ENCODE measurements around the gene LMF1. TPM values are rescaled to one million over a fixed set of nuclear protein-coding genes. Genes with fewer than 3 reads are reported as not detected.

The LMF1 gene
- total RNA-seq, 1 donor: 29.4 TPM

GRCh38 chr16:991345-991744 lies 20.6 kb upstream of the LMF1 start:
- H3K4me3 ChIP-seq (ENCODE audit: low read depth, low read length): no peak overlapping the region
- TF ChIP-seq CTCF (IDR thresholded peaks at IDR 0.05; ENCODE audit: insufficient read depth, low read length): no peak
- DNase-seq (ENCODE audit: low read depth): no peak

- no peak for TF ChIP-seq CTCF (IDR thresholded peaks at IDR 0.05; ENCODE audit: insufficient read depth, low read length)
- no peak for DNase-seq (ENCODE audit: low read depth)
These were observed 19.9 kb upstream of the LMF1 start for GRCh38 chr16:990516-991291.

GRCh38 chr16:989354-989814 lies 18.6 kb upstream of the LMF1 start:
- TF ChIP-seq CTCF (IDR thresholded peaks at IDR 0.05; ENCODE audit: insufficient read depth, low read length): no peak
- no peak for DNase-seq (ENCODE audit: low read depth)
- no peak overlapping the region for H3K4me3 ChIP-seq (ENCODE audit: low read depth, low read length)

More at GRCh38 chr16:990516-991291, 19.9 kb upstream of the LMF1 start:
- no peak overlapping the region for H3K4me3 ChIP-seq (ENCODE audit: low read depth, low read length)

GRCh38 chr16:988471-989353 lies 17.9 kb upstream of the LMF1 start:
- TF ChIP-seq CTCF (IDR thresholded peaks at IDR 0.05; ENCODE audit: insufficient read depth, low read length): no peak
- H3K4me3 ChIP-seq (ENCODE audit: low read depth, low read length): no peak overlapping the region
- no peak for DNase-seq (ENCODE audit: low read depth)

GRCh38 chr16:987906-988305 lies 17.1 kb upstream of the LMF1 start:
- DNase-seq (ENCODE audit: low read depth): no peak
- H3K4me3 ChIP-seq (ENCODE audit: low read depth, low read length): no peak overlapping the region
- no peak for TF ChIP-seq CTCF (IDR thresholded peaks at IDR 0.05; ENCODE audit: insufficient read depth, low read length)

- no peak for TF ChIP-seq CTCF (IDR thresholded peaks at IDR 0.05; ENCODE audit: insufficient read depth, low read length)
These were observed 16.3 kb upstream of the LMF1 start for GRCh38 chr16:986925-987582.

More at GRCh38 chr16:986925-987582, 16.3 kb upstream of the LMF1 start:
- H3K4me3 ChIP-seq (ENCODE audit: low read depth, low read length): no peak overlapping the region
- no peak for DNase-seq (ENCODE audit: low read depth)
